Dendritic cell treated with granulocyte-macrophage colony-stimulating factor and Interleukin-4, amounts not matched to agents 40 ng/mL and 50 ng/mL, for 4 days (primary cell): Measurements from ENCODE around the gene GNAI2.
A peak's percentile ranks its signal among the peaks of the same experiment; 100 is the strongest.

Experiments
- H3K27ac Mint-ChIP-seq: one replicate; pipeline ENCODE4 v1.8.0; 2022; ENCODE audit warnings: mild to moderate bottlenecking, mixed read lengths
- H3K27me3 Mint-ChIP-seq: one replicate; pipeline ENCODE4 v1.8.0; 2022; ENCODE audit warnings: mild to moderate bottlenecking, mixed read lengths
- H3K36me3 Mint-ChIP-seq: one replicate; pipeline ENCODE4 v1.8.0; 2022; ENCODE audit warnings: low read depth, mixed read lengths
- H3K4me1 Mint-ChIP-seq: one replicate; pipeline ENCODE4 v1.8.0; 2022; ENCODE audit warnings: low read depth, mixed read lengths
- H3K4me3 Mint-ChIP-seq: one replicate; pipeline ENCODE4 v1.8.0; 2022; ENCODE audit warnings: mild to moderate bottlenecking, moderate library complexity, mixed read lengths
- H3K9me3 Mint-ChIP-seq: one replicate; pipeline ENCODE4 v1.8.0; 2022; ENCODE audit warnings: mixed read lengths
- intact Hi-C: fragments of 100-400 bp; cut with micrococcal nuclease; formaldehyde crosslinking; loops from one replicate; pipeline ENCODE4 v1.15.0; 2022

GNAI2 gene

GRCh38 chr3:50235716-50236483, at the start of gene GNAI2:
Gene GNAI2, plus strand, starts transcription at chr3:50236204. Its CDS starts 132 bp downstream, at chr3:50236336.
- Mint-ChIP-seq H3K4me1 (peaks cover 70% of the 10 kb centered on the region), H3K9me3 (no peaks in the 10 kb centered on the region), H3K27me3 (no peaks in the 10 kb centered on the region), H3K27ac (peak within 1 kb of the TSS; percentile 97), H3K36me3 (peaks cover 49% of the 10 kb centered on the region), H3K4me3 (peak within 1 kb of the TSS; percentile 99)
- intact Hi-C loops: loop anchor here (5.0 kb wide), 1 partner anchor 101 kb away; no protein-coding TSS in a partner anchor

DNA sequence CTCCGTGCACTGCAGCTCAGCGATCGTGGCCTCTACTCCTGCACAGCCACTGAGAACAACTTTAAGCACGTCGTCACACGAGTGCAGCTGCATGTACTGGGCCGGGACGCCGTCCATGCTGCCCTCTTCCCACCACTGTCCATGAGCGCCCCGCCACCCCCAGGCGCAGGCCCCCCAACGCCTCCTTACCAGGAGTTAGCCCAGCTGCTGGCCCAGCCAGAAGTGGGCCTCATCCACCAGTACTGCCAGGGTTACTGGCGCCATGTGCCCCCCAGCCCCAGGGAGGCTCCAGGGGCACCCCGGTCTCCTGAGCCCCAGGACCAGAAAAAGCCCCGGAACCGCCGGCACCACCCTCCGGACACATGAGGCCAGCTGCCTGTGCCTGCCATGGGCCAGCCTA, 48.3 kb upstream of the GNAI2 start:
- no peaks in the 10 kb centered on the region for H3K9me3 Mint-ChIP-seq
- H3K27ac Mint-ChIP-seq: no peak overlapping the region
- H3K27me3 Mint-ChIP-seq: peaks cover 3% of the 10 kb centered on the region
- no peak overlapping the region for H3K4me3 Mint-ChIP-seq
- peaks cover 16% of the 10 kb centered on the region for H3K4me1 Mint-ChIP-seq
- intact Hi-C loops: no loop called here
- H3K36me3 Mint-ChIP-seq: no peaks in the 10 kb centered on the region

DNA sequence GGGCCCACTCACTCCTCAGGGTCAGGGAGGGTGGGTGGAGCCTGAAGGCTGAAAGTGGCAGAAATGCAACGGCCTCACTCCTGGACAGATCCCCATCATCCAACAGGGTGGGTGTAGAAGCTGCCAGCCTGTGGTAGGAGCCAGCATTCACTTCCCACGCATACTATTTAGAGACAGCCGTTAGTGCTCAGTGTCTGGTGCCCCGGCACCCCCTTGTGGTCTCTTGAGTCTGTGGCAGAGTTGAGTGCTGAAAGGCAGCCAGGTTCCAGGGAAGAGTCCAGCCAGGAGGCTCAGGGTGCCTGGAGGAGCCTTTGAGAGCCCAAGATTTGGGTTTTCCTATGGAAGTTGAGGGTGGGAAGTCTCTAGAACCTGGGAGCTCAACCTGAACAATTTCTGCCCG, 46.7 kb upstream of the GNAI2 start:
- Mint-ChIP-seq H3K27ac (no peak overlapping the region), H3K4me3 (no peak overlapping the region), H3K36me3 (no peaks in the 10 kb centered on the region), H3K9me3 (no peaks in the 10 kb centered on the region), H3K4me1 (peaks cover 16% of the 10 kb centered on the region), H3K27me3 (peaks cover 17% of the 10 kb centered on the region)
- intact Hi-C loops: loop anchor here (1.0 kb wide), 1 partner anchor 68 kb away; no protein-coding TSS in a partner anchor

DNA sequence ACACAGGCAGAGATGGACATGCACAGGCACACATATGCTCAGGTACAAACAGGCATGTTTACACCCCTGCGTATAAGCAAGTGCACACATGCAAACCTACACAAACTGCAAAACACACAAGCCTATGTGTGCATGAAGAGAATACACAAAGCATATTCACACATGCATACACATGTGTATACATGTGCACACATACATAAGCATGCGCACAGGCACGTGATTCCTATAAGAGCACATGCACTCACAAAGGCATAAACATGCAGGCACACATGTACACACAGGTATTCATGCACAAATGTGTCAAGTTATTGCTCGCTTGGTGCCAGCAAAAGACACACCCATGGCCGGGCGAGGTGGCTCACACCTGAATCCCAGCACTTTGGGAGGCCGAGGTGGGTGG, 46.0 kb upstream of the GNAI2 start:
- intact Hi-C loops: loop anchor here (1.0 kb wide), 1 partner anchor 69 kb away; no protein-coding TSS in a partner anchor
- Mint-ChIP-seq H3K4me3 (no peak overlapping the region), H3K9me3 (no peaks in the 10 kb centered on the region), H3K27me3 (peaks cover 24% of the 10 kb centered on the region), H3K36me3 (no peaks in the 10 kb centered on the region), H3K4me1 (peaks cover 22% of the 10 kb centered on the region), H3K27ac (no peak overlapping the region)

GRCh38 chr3:50190936-50191660, 44.9 kb upstream of the GNAI2 start, which contains the start of gene GNAT1:
Gene GNAT1, plus strand, starts transcription at chr3:50191610. Its CDS starts 116 bp downstream, at chr3:50191726.
- no peaks in the 10 kb centered on the region for H3K36me3 Mint-ChIP-seq
- H3K27me3 Mint-ChIP-seq: peaks cover 34% of the 10 kb centered on the region
- intact Hi-C loops: no loop called here
- H3K4me3 Mint-ChIP-seq: no peak within 1 kb of the TSS
- peaks cover 22% of the 10 kb centered on the region for H3K4me1 Mint-ChIP-seq
- no peak within 1 kb of the TSS for H3K27ac Mint-ChIP-seq
- no peaks in the 10 kb centered on the region for H3K9me3 Mint-ChIP-seq

DNA sequence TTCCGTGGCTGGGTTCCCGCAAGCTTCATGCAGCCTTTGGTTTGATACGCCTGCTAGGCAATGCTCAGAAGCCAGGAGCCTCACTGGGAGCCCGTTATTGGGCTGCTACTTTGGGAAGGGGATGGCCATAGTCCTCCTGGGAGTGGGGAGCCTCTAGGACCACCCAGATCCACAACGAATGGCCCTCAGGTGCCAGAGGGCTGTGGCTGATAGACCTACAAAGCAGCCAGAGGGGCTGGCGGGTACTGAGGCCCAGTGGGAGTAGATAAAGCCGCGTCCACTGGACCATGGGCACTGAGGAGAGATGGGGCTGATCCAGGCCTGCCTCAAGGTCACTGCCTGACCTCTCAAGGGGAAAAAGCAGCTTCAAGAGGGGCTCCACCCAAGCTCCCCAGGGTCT, 43.9 kb upstream of the GNAI2 start:
- intact Hi-C loops: loop anchor here (1.0 kb wide), 2 partner anchors 34 to 81 kb away; no protein-coding TSS in a partner anchor
- Mint-ChIP-seq H3K4me3 (no peak overlapping the region), H3K4me1 (peaks cover 22% of the 10 kb centered on the region), H3K36me3 (no peaks in the 10 kb centered on the region), H3K27me3 (peaks cover 41% of the 10 kb centered on the region), H3K27ac (no peak overlapping the region), H3K9me3 (no peaks in the 10 kb centered on the region)

- intact Hi-C loops: loop anchor here (1.0 kb wide), 2 partner anchors 34 to 81 kb away; no protein-coding TSS in a partner anchor
- no peak overlapping the region for H3K27ac Mint-ChIP-seq
These were observed 43.3 kb upstream of the GNAI2 start for GRCh38 chr3:50192689-50193141.

DNA sequence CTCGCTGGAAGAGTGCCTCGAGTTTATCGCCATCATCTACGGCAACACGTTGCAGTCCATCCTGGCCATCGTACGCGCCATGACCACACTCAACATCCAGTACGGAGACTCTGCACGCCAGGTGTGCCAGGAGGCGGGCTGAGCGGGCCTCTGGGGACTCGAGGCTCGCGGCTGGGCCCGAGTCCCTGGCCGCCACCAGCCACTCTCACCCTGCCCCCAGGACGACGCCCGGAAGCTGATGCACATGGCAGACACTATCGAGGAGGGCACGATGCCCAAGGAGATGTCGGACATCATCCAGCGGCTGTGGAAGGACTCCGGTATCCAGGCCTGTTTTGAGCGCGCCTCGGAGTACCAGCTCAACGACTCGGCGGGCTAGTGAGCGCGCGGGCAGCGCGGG, 42.7 kb upstream of the GNAI2 start:
- Mint-ChIP-seq H3K4me1 (peaks cover 22% of the 10 kb centered on the region), H3K4me3 (no peak overlapping the region), H3K27ac (no peak overlapping the region), H3K9me3 (no peaks in the 10 kb centered on the region), H3K36me3 (no peaks in the 10 kb centered on the region), H3K27me3 (peaks cover 51% of the 10 kb centered on the region)
- intact Hi-C loops: no loop called here

More at GRCh38 chr3:50192689-50193141, 43.3 kb upstream of the GNAI2 start:
- H3K9me3 Mint-ChIP-seq: no peaks in the 10 kb centered on the region
- H3K4me1 Mint-ChIP-seq: peaks cover 22% of the 10 kb centered on the region
- no peaks in the 10 kb centered on the region for H3K36me3 Mint-ChIP-seq
- no peak overlapping the region for H3K4me3 Mint-ChIP-seq
- H3K27me3 Mint-ChIP-seq: peaks cover 46% of the 10 kb centered on the region

DNA sequence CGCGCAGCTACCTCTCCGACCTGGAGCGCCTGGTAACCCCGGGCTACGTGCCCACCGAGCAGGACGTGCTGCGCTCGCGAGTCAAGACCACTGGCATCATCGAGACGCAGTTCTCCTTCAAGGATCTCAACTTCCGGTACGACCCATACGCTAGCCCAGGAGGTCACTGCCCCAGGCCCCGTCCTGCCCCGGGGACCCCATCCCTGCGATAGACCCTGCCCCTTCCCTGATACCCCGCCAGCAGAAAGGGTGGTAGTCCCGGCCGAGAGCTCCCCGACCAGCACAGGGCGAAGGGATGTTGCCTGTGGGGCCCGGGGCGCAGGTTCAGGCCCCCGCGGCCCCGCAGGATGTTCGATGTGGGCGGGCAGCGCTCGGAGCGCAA, 42.3 kb upstream of the GNAI2 start:
- peaks cover 22% of the 10 kb centered on the region for H3K4me1 Mint-ChIP-seq
- no peak overlapping the region for H3K27ac Mint-ChIP-seq
- H3K36me3 Mint-ChIP-seq: no peaks in the 10 kb centered on the region
- intact Hi-C loops: no loop called here
- no peaks in the 10 kb centered on the region for H3K9me3 Mint-ChIP-seq
- no peak overlapping the region for H3K4me3 Mint-ChIP-seq
- H3K27me3 Mint-ChIP-seq: peaks cover 56% of the 10 kb centered on the region

DNA sequence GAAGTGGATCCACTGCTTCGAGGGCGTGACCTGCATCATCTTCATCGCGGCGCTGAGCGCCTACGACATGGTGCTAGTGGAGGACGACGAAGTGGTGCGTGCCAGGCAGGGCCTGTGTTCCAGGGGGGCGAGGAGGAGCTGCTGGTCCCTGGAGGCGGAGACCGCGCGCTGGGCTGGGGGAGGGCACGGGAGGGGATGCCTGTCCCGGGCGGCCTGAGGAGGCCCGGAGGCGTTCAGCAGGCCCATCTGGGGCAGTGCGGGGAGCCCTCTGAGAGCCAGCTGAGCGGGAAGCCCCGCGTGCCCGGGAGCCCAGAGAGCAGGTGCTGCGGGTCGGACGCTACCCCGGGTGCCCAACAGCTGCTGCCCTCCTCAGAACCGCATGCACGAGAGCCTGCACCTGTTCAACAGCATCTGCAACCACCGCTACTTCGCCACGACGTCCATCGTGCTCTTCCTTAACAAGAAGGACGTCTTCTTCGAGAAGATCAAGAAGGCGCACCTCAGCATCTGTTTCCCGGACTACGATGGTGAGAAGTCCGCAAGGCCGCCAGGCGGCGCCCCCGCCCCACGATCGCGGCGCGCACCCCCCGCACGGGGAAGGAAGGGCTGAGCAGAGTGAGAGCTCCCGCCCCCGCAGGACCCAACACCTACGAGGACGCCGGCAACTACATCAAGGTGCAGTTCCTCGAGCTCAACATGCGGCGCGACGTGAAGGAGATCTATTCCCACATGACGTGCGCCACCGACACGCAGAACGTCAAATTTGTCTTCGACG, 41.7 kb upstream of the GNAI2 start:
- peaks cover 60% of the 10 kb centered on the region for H3K27me3 Mint-ChIP-seq
- no peak overlapping the region for H3K27ac Mint-ChIP-seq
- peak overlapping the region; percentile 17 for H3K4me3 Mint-ChIP-seq
- H3K4me1 Mint-ChIP-seq: peaks cover 22% of the 10 kb centered on the region
- intact Hi-C loops: no loop called here
- no peaks in the 10 kb centered on the region for H3K36me3 Mint-ChIP-seq
- H3K9me3 Mint-ChIP-seq: no peaks in the 10 kb centered on the region

DNA sequence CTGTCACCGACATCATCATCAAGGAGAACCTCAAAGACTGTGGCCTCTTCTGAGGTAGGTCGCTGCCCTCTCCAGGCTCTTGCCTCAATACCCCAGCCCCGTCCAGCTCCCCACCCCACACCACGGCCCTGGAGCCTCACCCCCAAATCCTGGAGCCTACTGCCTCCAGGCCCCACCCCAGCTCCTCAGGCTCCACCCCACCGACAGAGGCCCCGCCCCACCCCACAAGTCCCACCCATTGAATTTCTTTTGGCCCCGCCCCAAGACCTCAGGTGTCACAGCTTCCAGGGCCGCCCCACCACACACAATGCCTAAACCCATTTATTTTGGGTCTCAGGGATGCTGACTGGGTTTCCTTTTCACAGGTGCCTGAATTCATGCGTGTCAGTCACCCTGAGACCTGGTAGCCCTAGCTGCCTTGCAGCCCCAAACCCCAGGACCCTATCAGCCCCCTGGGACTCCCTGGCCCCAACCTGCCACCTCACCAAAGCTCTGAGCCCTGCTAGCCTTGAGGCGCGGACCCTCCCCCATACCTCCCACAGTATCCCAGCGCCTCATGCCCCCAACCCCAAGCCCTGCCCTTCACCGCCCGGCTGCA, 41.0 kb upstream of the GNAI2 start:
- no peak overlapping the region for H3K27ac Mint-ChIP-seq
- no peaks in the 10 kb centered on the region for H3K36me3 Mint-ChIP-seq
- H3K27me3 Mint-ChIP-seq: peaks cover 59% of the 10 kb centered on the region
- intact Hi-C loops: no loop called here
- no peaks in the 10 kb centered on the region for H3K9me3 Mint-ChIP-seq
- H3K4me1 Mint-ChIP-seq: peaks cover 22% of the 10 kb centered on the region
- H3K4me3 Mint-ChIP-seq: peak overlapping the region; percentile 17

DNA sequence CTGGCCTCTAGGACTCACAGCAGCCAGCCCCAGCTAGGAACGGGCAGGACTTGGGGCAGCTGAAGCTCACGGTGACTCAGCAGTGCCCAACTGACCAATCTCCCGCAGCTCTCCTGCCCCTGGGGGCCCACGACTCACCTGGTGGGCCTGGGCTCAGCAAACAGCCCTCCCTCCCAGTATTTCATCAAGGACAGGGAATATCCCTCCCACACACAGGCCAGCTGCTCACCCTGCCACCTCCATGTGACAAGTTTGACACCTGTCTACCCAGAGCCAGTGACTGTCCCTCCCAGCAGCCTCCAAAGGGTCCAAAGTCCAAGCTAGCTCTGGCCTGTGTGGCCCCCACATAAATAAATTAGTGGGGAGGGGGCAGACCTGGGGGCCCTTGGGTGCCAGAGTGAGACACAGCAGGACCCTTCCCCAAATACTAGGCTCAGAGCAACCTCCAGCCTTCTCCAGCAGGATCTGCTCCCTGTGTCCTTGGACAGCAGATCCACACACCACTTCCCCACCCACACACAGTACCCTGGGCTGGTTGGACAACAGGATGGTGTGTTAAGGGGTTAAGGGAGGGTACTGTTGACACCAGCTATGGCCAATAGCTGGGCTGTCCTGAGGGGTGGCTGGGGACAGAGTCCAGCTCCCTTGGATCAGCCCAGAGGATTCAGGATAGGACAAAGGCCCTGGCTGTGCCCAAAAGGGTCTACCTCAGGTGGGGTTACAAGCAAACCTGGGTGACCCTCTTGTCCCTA, 40.3 kb upstream of the GNAI2 start:
- H3K27me3 Mint-ChIP-seq: peaks cover 59% of the 10 kb centered on the region
- no peaks in the 10 kb centered on the region for H3K9me3 Mint-ChIP-seq
- H3K4me1 Mint-ChIP-seq: peaks cover 16% of the 10 kb centered on the region
- intact Hi-C loops: no loop called here
- no peak overlapping the region for H3K4me3 Mint-ChIP-seq
- no peaks in the 10 kb centered on the region for H3K36me3 Mint-ChIP-seq
- no peak overlapping the region for H3K27ac Mint-ChIP-seq
